Aortic smooth muscle cell (primary cell): ENCODE results near the gene ATG4D. TPM values are rescaled to one million over a fixed set of nuclear protein-coding genes. Genes with fewer than 3 reads are reported as not detected.

Source experiments
- total RNA-seq: library from RNA; depleted of rRNA; stranded (reverse); fragments of >200 nt; gene quantifications from 2 replicates; pipeline ENCODE4 v1.2.3, GENCODE V29; 2014

The ATG4D gene
- total RNA-seq = 11.4 and 12.4 TPM in 2 replicates

DNA sequence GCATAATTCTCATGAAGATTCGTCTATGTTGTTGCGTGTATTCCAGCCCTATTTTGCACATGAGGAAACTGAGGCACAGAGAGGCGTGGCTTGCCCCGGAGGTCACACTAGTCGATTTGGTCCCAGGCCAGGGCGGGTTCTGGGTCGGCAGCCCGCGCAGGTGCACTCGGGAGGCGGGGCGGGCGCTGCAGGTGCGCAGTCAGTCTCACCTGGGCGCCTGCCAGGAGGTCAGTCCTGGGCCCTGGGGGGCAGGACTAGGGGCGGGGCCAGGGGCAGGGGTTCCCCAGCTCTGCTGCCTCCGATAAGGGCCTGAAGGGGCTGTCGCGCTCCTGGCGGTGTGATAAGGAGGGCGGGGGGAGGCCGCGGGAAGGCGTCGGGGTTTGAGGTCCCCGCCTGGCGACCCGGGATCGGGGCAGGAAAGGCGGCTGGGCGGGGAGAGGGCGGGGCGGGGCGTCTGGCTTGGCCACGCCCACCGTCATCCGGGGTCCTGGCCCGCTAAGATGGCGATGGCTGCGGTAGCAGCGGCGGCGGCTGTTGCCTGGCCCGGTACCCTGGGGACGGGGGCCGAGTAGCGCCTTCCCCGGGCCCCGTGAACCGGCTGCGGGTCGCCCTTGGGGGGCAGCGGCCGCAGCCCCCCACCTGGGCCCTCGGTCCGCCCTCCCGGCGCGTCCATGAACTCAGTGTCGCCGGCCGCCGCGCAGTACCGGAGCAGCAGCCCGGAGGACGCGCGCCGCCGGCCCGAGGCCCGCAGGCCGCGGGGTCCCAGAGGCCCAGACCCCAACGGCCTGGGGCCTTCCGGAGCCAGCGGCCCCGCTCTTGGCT, at the start of gene ATG4D:
Gene ATG4D (plus strand): TSS at position 485 of the 822 bp plus-strand sequence. CDS start 187 bp downstream, at position 672.

DNA sequence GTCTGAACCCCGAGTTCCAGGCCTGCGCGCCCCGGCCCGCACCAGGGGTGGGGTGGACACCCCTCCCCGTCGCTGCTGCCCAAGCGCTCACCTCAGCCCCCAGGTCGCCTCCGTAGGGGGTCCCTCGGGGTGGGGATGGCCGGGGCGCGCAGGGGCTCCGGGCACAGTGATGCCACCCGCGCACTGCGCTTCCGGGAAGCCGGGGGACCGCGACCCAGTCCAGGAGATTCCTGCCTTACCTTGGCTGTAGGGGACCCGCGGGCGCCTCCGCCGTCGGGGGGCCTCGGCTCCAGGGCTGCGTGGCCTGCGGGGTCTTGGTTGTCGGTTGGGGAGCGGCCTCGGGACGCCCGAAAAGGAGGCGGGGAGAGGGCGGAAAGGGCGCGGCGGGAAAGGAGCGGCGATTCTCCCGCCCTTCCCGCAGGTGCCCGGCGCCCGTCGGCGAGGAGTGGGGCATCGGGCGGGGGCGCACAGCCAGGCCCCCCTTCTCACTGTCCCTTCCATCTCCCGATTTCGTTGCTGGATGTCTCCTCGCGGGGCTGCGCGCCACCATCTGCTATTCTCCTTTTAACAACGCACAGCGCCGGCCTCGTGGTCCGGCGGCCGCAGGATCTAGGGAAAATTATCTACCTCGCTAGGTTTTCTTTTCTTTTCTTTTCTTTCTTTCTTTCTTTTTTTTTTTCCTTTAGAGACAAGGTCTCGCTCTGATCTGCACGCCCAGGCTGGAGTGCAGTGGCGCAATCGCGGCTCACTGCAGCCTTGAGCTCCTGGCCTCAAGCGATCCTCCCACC, 40.5 kb upstream of the ATG4D start, which contains the start of gene KEAP1:
Gene KEAP1 (minus strand): TSS at position 355 of the 788 bp plus-strand sequence. CDS start 3,323 bp downstream, outside the sequence.

DNA sequence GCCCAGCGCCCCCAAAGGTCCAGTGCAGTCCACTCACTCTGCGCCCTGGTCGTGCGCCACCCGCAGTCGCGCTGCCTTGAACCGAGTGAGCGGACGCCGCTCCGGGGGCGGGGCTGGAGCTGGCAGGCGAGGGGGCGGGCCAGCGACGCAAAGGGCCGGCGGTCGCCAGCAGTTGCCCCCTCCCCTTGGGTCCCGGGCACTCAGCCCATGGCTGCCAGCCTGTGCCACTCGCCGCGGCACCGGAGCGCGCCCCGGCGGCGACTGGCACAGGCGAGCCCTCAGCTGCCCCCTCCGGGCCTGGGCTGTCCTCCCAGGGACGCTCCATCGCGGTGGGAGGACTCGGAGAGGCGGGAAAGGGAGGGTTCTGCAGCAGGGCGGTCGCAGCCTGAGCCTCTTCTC, 26.3 kb upstream of the ATG4D start, which contains the start of gene S1PR5:
Gene S1PR5 (minus strand): TSS at position 87 of the 399 bp plus-strand sequence. CDS start 2,436 bp downstream, outside the sequence.

DNA sequence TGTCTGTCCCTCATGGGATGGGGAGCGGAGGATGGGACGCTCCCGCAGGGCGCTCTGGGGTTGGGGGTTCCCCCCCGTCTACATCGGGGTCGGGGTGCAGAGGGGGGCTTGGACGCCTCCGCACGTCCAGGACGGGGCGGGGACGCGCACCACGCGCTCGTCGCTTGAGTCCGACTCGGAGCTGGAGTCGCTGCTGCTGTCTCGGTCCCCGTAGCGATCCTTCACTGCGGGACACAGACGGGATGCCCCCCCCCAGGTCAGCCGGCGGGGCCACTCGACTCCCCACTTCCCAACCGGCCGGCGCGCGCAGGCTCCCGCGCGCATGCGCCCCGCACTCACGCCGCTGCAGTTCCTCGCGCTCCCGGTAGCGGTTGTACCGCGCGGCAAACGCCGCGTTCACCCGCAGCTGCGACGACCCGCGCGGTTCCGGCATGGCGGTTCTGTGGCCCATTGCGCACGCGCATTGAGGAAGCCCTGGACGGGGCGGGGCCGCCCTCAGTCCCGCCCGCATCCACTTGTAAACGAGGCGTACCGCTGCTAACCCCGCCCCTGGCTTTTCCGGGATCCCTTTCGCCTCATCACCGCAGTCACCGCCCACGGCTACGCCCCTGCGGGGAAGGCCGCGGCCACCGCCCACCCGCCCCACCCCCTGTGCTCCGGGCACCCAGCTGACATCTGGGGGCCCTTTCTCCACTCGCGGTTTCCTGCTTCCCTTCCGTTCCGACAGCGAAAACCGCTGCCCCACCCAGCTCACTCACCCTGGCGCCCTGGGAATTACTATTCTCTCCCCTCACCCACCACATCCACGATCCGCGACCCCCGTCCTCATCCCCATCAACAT, 22.1 kb downstream of the ATG4D start, which contains the start of gene KRI1:
Gene KRI1 (minus strand): TSS at position 444 of the 841 bp plus-strand sequence. CDS start 11 bp downstream, at position 433.

DNA sequence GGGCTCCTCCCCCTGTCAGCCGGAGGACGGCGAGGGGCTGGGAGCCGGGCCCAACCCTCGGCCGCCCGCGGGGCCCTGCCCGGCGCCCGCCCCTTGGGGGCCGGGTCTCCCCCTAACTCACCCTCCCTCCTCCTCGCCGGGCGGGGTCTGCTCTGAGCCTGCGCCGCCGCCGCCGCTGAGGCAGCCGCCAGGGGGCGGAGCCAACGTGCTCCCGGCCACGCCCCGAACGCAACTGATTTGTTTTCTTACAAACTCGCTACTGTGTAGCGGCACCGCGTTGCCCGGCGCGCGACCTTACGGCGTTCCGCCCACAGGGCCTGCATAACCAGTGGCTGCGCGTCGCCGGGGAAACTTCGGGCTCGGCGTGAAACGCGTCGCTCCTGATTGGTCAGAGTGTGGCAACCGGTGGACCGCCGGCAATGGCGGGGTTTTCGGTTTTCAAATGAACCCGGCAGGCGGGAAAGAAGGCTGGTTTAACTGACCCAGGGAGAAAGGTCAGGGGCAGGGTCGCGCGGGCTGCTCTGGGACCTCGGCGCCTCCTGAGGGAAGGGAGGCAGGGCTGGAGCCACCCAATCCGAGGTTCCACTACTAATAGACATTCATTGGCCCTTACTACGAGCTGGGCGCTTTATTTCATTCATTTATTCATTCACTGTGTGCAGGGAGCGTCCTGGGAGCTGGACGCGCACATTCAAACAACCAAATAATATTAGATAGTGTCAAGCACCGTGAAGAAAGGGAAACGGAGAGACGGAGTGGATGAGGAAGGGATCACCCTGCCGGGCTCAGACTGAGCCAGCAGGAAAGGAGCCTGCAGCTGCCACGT, 25.3 kb downstream of the ATG4D start, which contains the start of gene CDKN2D:
Gene CDKN2D (minus strand): TSS at position 154 of the 826 bp plus-strand sequence. CDS start 326 bp downstream, outside the sequence.

DNA sequence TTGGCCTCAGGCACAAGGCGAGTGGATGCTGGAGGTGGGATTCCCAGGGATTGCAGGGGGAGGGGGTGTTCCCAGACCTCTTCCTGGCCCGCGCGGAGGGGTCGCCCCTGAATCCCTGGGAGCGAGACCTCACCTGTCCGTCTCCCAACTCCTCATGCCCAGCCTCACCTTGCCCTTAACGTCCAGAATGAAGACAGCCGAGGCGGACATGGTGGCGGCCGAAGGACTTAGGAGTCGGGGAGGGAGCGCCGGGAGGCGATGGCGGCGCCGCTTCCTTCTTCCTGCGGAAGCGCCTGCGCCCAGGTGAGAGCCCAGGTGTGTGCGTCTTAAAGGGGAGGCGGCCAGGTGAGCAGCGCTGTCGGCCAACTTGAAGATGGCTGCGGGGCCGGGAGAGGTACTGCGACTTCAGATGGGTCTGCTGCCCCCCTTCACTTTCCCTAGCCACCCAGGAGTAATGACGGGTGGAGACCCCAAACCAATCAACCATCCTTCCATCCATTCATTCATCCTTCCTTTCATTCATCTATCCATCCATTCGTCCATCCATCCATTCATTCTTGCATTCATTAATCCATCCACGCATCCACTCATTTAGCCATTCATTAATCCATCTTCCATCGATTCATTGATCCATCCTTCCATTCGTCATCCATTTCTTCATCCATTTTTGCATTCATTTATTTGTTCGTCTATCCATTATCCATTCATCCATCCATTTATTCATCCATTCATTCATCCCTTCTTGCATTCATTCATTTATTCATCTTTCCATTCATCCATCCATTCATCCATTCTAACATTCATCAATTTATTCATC, 43.5 kb downstream of the ATG4D start, which contains the start of gene AP1M2:
Gene AP1M2 (minus strand): TSS at position 291 of the 817 bp plus-strand sequence. CDS start 81 bp downstream, at position 210.

Other genes starting within 250 kb of the ATG4D start
- 0.12 and 0.13 TPM in 2 replicates for gene ZGLP1, start 234.1 kb upstream of the ATG4D start, total RNA-seq
- gene FDX2, start 227.9 kb upstream of the ATG4D start, total RNA-seq = 19.3 and 19.7 TPM in 2 replicates
- 5.5 and 5.7 TPM in 2 replicates for gene RAVER1, start 210.4 kb upstream of the ATG4D start, total RNA-seq
- 15.2 and 21.5 TPM in 2 replicates for gene ICAM3, start 204.3 kb upstream of the ATG4D start, total RNA-seq
- gene TYK2, start 163.3 kb upstream of the ATG4D start, total RNA-seq = 49.8 and 62.4 TPM in 2 replicates
- gene CDC37, start 140.4 kb upstream of the ATG4D start, total RNA-seq = 183 and 233 TPM in 2 replicates
- gene PDE4A, start 123.4 kb upstream of the ATG4D start, total RNA-seq = 2.4 and 3.5 TPM in 2 replicates
- 71.6 and 97.9 TPM in 2 replicates for gene KEAP1, start 40.5 kb upstream of the ATG4D start, total RNA-seq
- 4.1 and 6.2 TPM in 2 replicates for gene S1PR5, start 26.5 kb upstream of the ATG4D start, total RNA-seq
- 5.5 and 8.5 TPM in 2 replicates for gene KRI1, start 22.1 kb downstream of the ATG4D start, total RNA-seq
- gene CDKN2D, start 25.1 kb downstream of the ATG4D start, total RNA-seq = 12.0 and 13.7 TPM in 2 replicates
- gene AP1M2, start 43.4 kb downstream of the ATG4D start, total RNA-seq = 0.19 TPM in 1 of 2 replicates, not detected in the other
- 62.0 and 89.7 TPM in 2 replicates for gene SLC44A2, start 81.6 kb downstream of the ATG4D start, total RNA-seq
- 80.6 and 95.6 TPM in 2 replicates for gene ILF3, start 110.4 kb downstream of the ATG4D start, total RNA-seq
- 20.9 and 27.9 TPM in 2 replicates for gene QTRT1, start 157.5 kb downstream of the ATG4D start, total RNA-seq
- 90.5 and 96.6 TPM in 2 replicates for gene DNM2, start 174.2 kb downstream of the ATG4D start, total RNA-seq